Endothelial cell of umbilical vein (primary cell): ENCODE data around the gene KIF26B. TPM values are rescaled to one million over a fixed set of nuclear protein-coding genes. Genes with fewer than 3 reads are reported as not detected.

Source experiments
- BruUV-seq: library from RNA; stranded (reverse); fragments of 400-500 nt; replicated peaks from 2 replicates; lab custom pipeline; 2021; lab: Mats Ljungman, UMichigan
- CTCF ChIA-PET: fragments of 300-600, 350-600 bp; sonication (Branson Sonifier 250); formaldehyde crosslinking; loops from one replicate; lab custom pipeline; 2021; ENCODE audit warnings: antibody characterized with exemption, inconsistent platforms; lab: Charles Lee
- POLR2A ChIA-PET: fragments of 300-600, 350-600 bp; sonication (Branson Sonifier 250); formaldehyde crosslinking; loops from one replicate; lab custom pipeline; 2021; ENCODE audit warnings: antibody characterized with exemption, inconsistent platforms; lab: Charles Lee
- DNase-seq: peaks from one replicate; pipeline ENCODE4 v3.0.0-alpha.2; 2011; ENCODE audit warnings: low read depth, low spot score
- FAIRE-seq: peaks from 2 replicates; lab custom pipeline; 2011; peaks lifted over from hg19 to GRCh38; lab: Jason Lieb, UNC
- H2AFZ ChIP-seq: 2 replicates; pipeline ENCODE4 v1.6.0; 2012; ENCODE audit warnings: low read depth, low read length, control low read depth, inconsistent platforms
- H3K27ac ChIP-seq: 2 replicates; pipeline ENCODE4 v1.5.1; 2011; ENCODE audit warnings: low read depth, mild to moderate bottlenecking, control low read depth, low read length, moderate library complexity; ENCODE audit not compliant: insufficient read depth
- H3K27me3 ChIP-seq, 2 experiments: 2 replicates each; pipeline versions ENCODE4 v1.6.0 to v1.6.1; 2011; ENCODE audit warnings: low read length in 2 of 2, mixed read lengths in 1 of 2; ENCODE audit not compliant: control insufficient read depth in 2 of 2, insufficient read depth in 2 of 2
- H3K36me3 ChIP-seq, 2 experiments: 2 replicates in 1 of 2; 3 replicates in 1 of 2; pipeline ENCODE4 v1.5.1; 2011; ENCODE audit warnings: low read length in 2 of 2, mild to moderate bottlenecking in 1 of 2, moderate library complexity in 1 of 2; ENCODE audit not compliant: control insufficient read depth in 2 of 2, insufficient read depth in 2 of 2; ENCODE audit errors: extremely low read depth in 1 of 2
- H3K4me1 ChIP-seq: 3 replicates; pipeline ENCODE4 v1.5.1; 2011; ENCODE audit warnings: mild to moderate bottlenecking, low read length; ENCODE audit not compliant: control insufficient read depth, insufficient read depth; ENCODE audit errors: extremely low read depth
- H3K4me2 ChIP-seq: 2 replicates; pipeline ENCODE4 v1.6.1; 2011; ENCODE audit warnings: low read length, control low read depth, mixed read lengths; ENCODE audit not compliant: insufficient read depth
- H3K4me3 ChIP-seq, 3 experiments: fragments of 200-600 bp in 1 of 3; sonication (generic), shearing (Covaris generic) in 1 of 3; replicated peaks in 1 of 3; 2 replicates each; pipeline ENCODE4 v1.5.1; 2011 to 2016; ENCODE audit warnings: control low read depth in 3 of 3, low read length in 3 of 3, mild to moderate bottlenecking in 2 of 3, inconsistent platforms in 1 of 3, low read depth in 1 of 3, moderate library complexity in 1 of 3; ENCODE audit not compliant: insufficient read depth in 1 of 3
- H3K79me2 ChIP-seq: 2 replicates; pipeline ENCODE4 v1.6.0; 2012; ENCODE audit warnings: low read length, inconsistent platforms; ENCODE audit not compliant: control insufficient read depth, insufficient read depth
- H3K9ac ChIP-seq: replicated peaks from 2 replicates; pipeline ENCODE3; 2011; ENCODE audit warnings: low read length, control low read depth; ENCODE audit not compliant: insufficient read depth; ENCODE audit errors: extremely low read depth
- H3K9me1 ChIP-seq: replicated peaks from 3 replicates; pipeline ENCODE4 v1.6.0; 2011; ENCODE audit warnings: mild to moderate bottlenecking, low read length; ENCODE audit not compliant: control insufficient read depth, insufficient read depth; ENCODE audit errors: extremely low read depth
- H3K9me3 ChIP-seq: replicated peaks from 2 replicates; pipeline ENCODE4 v1.5.1; 2012; ENCODE audit warnings: low read length, inconsistent platforms; ENCODE audit not compliant: control insufficient read depth, insufficient read depth
- H4K20me1 ChIP-seq: replicated peaks from 2 replicates; pipeline ENCODE3; 2011; ENCODE audit warnings: mild to moderate bottlenecking, low read length; ENCODE audit not compliant: control insufficient read depth, insufficient read depth; ENCODE audit errors: extremely low read depth
- CTCF ChIP-seq, 2 donors: IDR thresholded peaks; 1 replicate in 1 of 2; 2 replicates in 1 of 2; pipeline ENCODE4 v1.5.1; 2011; ENCODE audit warnings: low read length in 2 of 2, mild to moderate bottlenecking in 2 of 2, moderate library complexity in 2 of 2, control low read depth in 1 of 2, inconsistent platforms in 1 of 2, low read depth in 1 of 2; ENCODE audit not compliant: insufficient read depth in 1 of 2; ENCODE audit errors: extremely low read depth in 1 of 2
- EZH2 ChIP-seq: IDR thresholded peaks from 2 replicates; pipeline ENCODE4 v1.6.1; 2012; ENCODE audit warnings: borderline replicate concordance, low read depth, mild to moderate bottlenecking, moderate library complexity, low read length, inconsistent platforms; ENCODE audit not compliant: severe bottlenecking
- FOS ChIP-seq: IDR thresholded peaks from 2 replicates; pipeline ENCODE4 v1.6.1; 2011; ENCODE audit warnings: mild to moderate bottlenecking, low read length, moderate library complexity, borderline replicate concordance; ENCODE audit not compliant: insufficient read depth
- GATA2 ChIP-seq: IDR thresholded peaks from 2 replicates; pipeline ENCODE4 v1.7.0; 2011; ENCODE audit warnings: low read depth, mild to moderate bottlenecking, moderate library complexity, mixed read lengths, low read length; ENCODE audit not compliant: insufficient read length, insufficient read depth
- JUN ChIP-seq: IDR thresholded peaks from 2 replicates; pipeline ENCODE4 v1.6.1; 2011; ENCODE audit warnings: borderline replicate concordance, low read depth; ENCODE audit not compliant: insufficient read length, insufficient read depth
- MAX ChIP-seq: IDR thresholded peaks from 2 replicates; pipeline ENCODE4 v1.6.1; 2011; ENCODE audit not compliant: insufficient read depth, insufficient read length
- MYC ChIP-seq: IDR thresholded peaks from one replicate; pipeline ENCODE4 v1.6.1; 2011; ENCODE audit warnings: mild to moderate bottlenecking, low read depth, low read length
- POLR2A ChIP-seq: IDR thresholded peaks from 2 replicates; pipeline ENCODE4 v1.6.1; 2012; ENCODE audit warnings: low read depth, mild to moderate bottlenecking, control low read depth, low read length
- POLR2AphosphoS5 ChIP-seq: IDR thresholded peaks from 2 replicates; pipeline ENCODE4 v1.6.1; 2012; ENCODE audit warnings: low read depth, mild to moderate bottlenecking, control low read depth, low read length, moderate library complexity; ENCODE audit not compliant: insufficient read depth
- dilution Hi-C: fragments of 300-500 bp; cut with MboI; formaldehyde crosslinking; loops from one replicate; pipeline ENCODE4 v1.15.0; 2019; ENCODE audit warnings: low sequenced_read_pairs; ENCODE audit not compliant: extremely low pct_ligation_motif_present
- intact Hi-C: fragments of 100-400 bp; cut with micrococcal nuclease; formaldehyde crosslinking; loops from one replicate; pipeline ENCODE4 v1.10.0; 2022
- polyA plus RNA-seq, 4 experiments: library from polyadenylated mRNA; depleted of rRNA in 3 of 4; stranded (reverse) in 3 of 4; unstranded in 1 of 4; fragments of >200 nt; gene quantifications; 2 replicates each; pipeline versions ENCODE4 v1.2.1 to v1.2.3, GENCODE V29; 2011 to 2012; ENCODE audit warnings: missing spikeins in 1 of 4
- total RNA-seq: library from RNA; stranded (reverse); gene quantifications from 2 replicates; pipeline ENCODE4 v1.2.3, GENCODE V29; 2021

Gene KIF26B
- total and polyA plus RNA-seq, 2 donors (not counting 3 experiments of a cell fraction or from before 2014, with no cell fraction given) = 0.04 to 0.49 TPM

- FAIRE-seq = no peak
- Histone ChIP-seq H3K36me3 (no peaks in the 10 kb centered on the region), H3K4me1 (no peaks in the 10 kb centered on the region), H3K9ac (no peak overlapping the region), H3K4me3 (no peak overlapping the region), H2AFZ (no peak overlapping the region), H3K79me2 (no peaks in the 10 kb centered on the region), H3K4me2 (no peak overlapping the region), H3K9me3 (no peaks in the 10 kb centered on the region), H3K27me3 (no peaks in the 10 kb centered on the region), H4K20me1 (no peaks in the 10 kb centered on the region), H3K9me1 (no peaks in the 10 kb centered on the region), H3K27ac (no peak overlapping the region)
- no TSS peak for BruUV-seq
- TF ChIP-seq POLR2AphosphoS5 = no peak
- intact Hi-C loops (no loop called here), dilution Hi-C loops (no loop called here)
- POLR2A ChIA-PET = no interaction called here
- DNase-seq = no peak
- CTCF ChIA-PET = no interaction called here
These were observed 251.6 kb downstream of the KIF26B start for GRCh38 chr1:245406426-245406825.

- DNase-seq (no peak), FAIRE-seq (no peak)
- TF ChIP-seq MYC (no peak), JUN (no peak), MAX (no peak), EZH2 (no peak), GATA2 (no peak), FOS (no peak), CTCF (IDR thresholded peaks at IDR 0.05; ENCODE audit: extremely low read depth in 1 of 2, insufficient read depth in 1 of 2, low read depth in 1 of 2, low read length in 2 of 2) (no peak), POLR2A (no peak), POLR2AphosphoS5 (no peak)
- Histone ChIP-seq H3K4me2 (no peak overlapping the region), H2AFZ (no peak overlapping the region), H3K36me3 (no peaks in the 10 kb centered on the region), H3K9ac (no peak overlapping the region), H3K27me3 (no peaks in the 10 kb centered on the region), H3K9me1 (no peaks in the 10 kb centered on the region), H3K27ac (no peak overlapping the region), H3K4me1 (no peaks in the 10 kb centered on the region), H3K9me3 (no peaks in the 10 kb centered on the region), H3K79me2 (no peaks in the 10 kb centered on the region), H4K20me1 (no peaks in the 10 kb centered on the region), H3K4me3 (no peak overlapping the region)
- BruUV-seq = no TSS peak
- intact Hi-C loops = no loop called here
- dilution Hi-C loops = no loop called here
- ChIA-PET CTCF (no interaction called here), POLR2A (no interaction called here)
These were observed 253.2 kb downstream of the KIF26B start for GRCh38 chr1:245407983-245408382.
